Nephron (organoid): ENCODE measurements around the gene CNTNAP2.

Experiments
- H3K27ac Mint-ChIP-seq, 3 experiments: 2 replicates each; pipeline ENCODE4 v1.8.0; 2020; ENCODE audit warnings: mixed read lengths in 3 of 3, mild to moderate bottlenecking in 2 of 3, moderate library complexity in 1 of 3
- H3K27me3 Mint-ChIP-seq: 2 replicates; pipeline ENCODE4 v1.8.0; 2021; ENCODE audit warnings: low read depth, mild to moderate bottlenecking, moderate library complexity, mixed read lengths
- H3K36me3 Mint-ChIP-seq: 2 replicates; pipeline ENCODE4 v1.8.0; 2020; ENCODE audit warnings: low read depth, mixed read lengths
- H3K4me1 Mint-ChIP-seq: 2 replicates; pipeline ENCODE4 v1.8.0; 2020; ENCODE audit warnings: mixed read lengths
- H3K4me3 Mint-ChIP-seq, 3 experiments: 2 replicates each; pipeline ENCODE4 v1.8.0; 2020; ENCODE audit warnings: mild to moderate bottlenecking in 3 of 3, mixed read lengths in 3 of 3, moderate library complexity in 2 of 3
- H3K9me3 Mint-ChIP-seq: 2 replicates; pipeline ENCODE4 v1.8.0; 2020; ENCODE audit warnings: mixed read lengths
- TF ChIP-seq, protein P1 (sequence below), 3 experiments: fragments of 200-600 bp; sonication (generic); IDR thresholded peaks; one replicate each; pipeline ENCODE4 v1.5.0; 2021; ENCODE audit warnings: antibody characterized with exemption in 3 of 3; ENCODE audit not compliant: unreplicated experiment in 3 of 3

The CNTNAP2 gene

DNA sequence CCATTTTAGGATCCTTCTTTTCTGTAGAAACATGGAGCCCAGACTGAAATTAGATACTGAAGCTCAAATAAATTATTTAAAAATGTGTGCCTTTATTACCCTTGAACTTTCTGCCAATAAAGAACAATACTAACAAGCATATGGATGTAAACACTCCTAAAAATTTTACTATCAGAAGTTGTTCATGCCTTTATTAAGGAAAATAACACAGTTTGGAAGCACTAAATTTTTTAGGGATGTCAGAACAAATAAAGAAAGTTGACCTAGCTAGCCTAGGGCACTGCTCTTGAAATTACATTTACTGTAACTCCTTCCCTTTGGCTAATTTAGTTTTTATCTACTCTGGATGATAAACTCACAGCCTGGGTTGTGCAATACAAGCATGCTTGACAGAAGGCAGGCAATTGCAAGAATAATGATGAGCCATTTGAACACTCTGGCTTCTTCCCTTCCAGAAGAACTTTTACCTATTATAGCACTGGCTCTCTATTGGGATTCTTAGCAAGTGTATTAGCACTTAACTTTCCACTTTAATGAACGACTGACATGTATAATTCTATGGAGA, 2122.2 kb downstream of the CNTNAP2 start:
- Mint-ChIP-seq H3K36me3 (no peaks in the 10 kb centered on the region), H3K9me3 (no peaks in the 10 kb centered on the region)
- TF ChIP-seq, protein P1, sequence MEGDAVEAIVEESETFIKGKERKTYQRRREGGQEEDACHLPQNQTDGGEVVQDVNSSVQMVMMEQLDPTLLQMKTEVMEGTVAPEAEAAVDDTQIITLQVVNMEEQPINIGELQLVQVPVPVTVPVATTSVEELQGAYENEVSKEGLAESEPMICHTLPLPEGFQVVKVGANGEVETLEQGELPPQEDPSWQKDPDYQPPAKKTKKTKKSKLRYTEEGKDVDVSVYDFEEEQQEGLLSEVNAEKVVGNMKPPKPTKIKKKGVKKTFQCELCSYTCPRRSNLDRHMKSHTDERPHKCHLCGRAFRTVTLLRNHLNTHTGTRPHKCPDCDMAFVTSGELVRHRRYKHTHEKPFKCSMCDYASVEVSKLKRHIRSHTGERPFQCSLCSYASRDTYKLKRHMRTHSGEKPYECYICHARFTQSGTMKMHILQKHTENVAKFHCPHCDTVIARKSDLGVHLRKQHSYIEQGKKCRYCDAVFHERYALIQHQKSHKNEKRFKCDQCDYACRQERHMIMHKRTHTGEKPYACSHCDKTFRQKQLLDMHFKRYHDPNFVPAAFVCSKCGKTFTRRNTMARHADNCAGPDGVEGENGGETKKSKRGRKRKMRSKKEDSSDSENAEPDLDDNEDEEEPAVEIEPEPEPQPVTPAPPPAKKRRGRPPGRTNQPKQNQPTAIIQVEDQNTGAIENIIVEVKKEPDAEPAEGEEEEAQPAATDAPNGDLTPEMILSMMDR (IDR thresholded peaks at IDR 0.05; ENCODE audit: unreplicated experiment in 3 of 3), result no peak

DNA sequence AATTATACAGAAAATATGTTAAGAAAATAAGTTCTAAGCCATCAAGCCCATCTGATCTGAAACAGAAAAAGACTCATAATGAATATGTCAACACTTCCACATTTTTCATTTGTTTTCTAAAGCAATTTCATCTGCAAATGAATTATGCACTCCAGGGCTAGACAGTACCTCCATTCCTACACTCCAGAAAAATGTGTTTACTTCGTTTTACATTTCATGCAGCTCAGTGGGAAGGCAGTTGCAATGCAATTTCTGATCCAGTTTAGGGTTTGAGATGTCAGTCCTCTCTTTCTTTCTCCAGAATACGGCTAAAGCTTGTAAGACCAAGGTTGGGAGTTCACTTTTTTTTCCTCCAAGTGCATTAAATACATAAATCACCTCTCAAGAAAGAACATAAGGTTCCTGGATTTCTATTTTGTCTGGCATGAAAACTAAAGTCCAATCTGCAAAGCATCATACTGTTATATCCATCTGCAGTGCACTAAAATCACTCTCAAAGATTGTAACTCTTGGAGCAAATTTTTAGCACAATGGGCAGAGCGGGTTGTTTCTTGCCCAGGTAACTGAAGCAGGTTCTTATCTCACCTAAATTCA, 2125.2 kb downstream of the CNTNAP2 start:
- TF ChIP-seq, protein P1 (IDR thresholded peaks at IDR 0.05; ENCODE audit: unreplicated experiment in 3 of 3), result no peak
- Mint-ChIP-seq H3K36me3 (no peaks in the 10 kb centered on the region), H3K9me3 (no peaks in the 10 kb centered on the region), H3K4me1 (peaks cover 38% of the 10 kb centered on the region), H3K27me3 (no peaks in the 10 kb centered on the region), H3K27ac (peak overlapping the region; percentile 47 to 87 (median 72)), H3K4me3 (peak overlapping the region in 2 of 3 experiments; percentile 14 to 26)

More for the DNA sequence above, 2122.2 kb downstream of the CNTNAP2 start:
- peaks cover 34% of the 10 kb centered on the region for H3K4me1 Mint-ChIP-seq
- peak overlapping the region in 2 of 3 experiments; percentile 45 to 64 for H3K27ac Mint-ChIP-seq
- no peak overlapping the region for H3K4me3 Mint-ChIP-seq
- no peaks in the 10 kb centered on the region for H3K27me3 Mint-ChIP-seq

DNA sequence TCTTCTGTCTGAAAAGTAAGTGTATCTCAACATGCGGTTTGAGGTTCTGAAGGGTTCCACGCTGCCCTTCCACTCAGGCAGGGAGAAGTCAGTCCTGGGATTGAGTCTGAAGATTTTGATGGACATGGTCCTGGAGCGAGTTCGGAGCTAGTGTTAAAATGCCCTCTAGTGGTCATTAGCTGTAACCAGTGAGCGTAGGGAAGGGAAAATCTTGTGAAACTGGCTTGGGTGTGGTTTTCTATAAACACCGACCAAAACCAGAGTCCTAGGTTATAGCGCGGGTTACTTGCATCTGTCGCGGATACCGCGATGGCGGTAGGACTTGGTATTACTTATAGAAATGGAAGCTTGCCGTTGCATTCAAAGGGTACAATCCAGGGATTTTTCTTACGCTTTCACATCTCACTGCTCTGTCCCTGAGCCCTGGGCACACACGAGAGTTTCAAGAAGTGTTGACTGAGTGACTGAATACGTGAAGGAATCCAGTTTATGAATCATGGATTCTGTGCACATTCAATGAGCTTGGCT, 2125.8 kb downstream of the CNTNAP2 start:
- no peaks in the 10 kb centered on the region for H3K9me3 Mint-ChIP-seq
- TF ChIP-seq, protein P1 (IDR thresholded peaks at IDR 0.05; ENCODE audit: unreplicated experiment in 3 of 3), result peak; percentile 78 to 84 (median 82)
- peak overlapping the region in 2 of 3 experiments; percentile 14 to 26 for H3K4me3 Mint-ChIP-seq
- peak overlapping the region; percentile 47 to 87 (median 72) for H3K27ac Mint-ChIP-seq
- H3K36me3 Mint-ChIP-seq, result no peaks in the 10 kb centered on the region
- H3K27me3 Mint-ChIP-seq, result no peaks in the 10 kb centered on the region
- peaks cover 38% of the 10 kb centered on the region for H3K4me1 Mint-ChIP-seq

DNA sequence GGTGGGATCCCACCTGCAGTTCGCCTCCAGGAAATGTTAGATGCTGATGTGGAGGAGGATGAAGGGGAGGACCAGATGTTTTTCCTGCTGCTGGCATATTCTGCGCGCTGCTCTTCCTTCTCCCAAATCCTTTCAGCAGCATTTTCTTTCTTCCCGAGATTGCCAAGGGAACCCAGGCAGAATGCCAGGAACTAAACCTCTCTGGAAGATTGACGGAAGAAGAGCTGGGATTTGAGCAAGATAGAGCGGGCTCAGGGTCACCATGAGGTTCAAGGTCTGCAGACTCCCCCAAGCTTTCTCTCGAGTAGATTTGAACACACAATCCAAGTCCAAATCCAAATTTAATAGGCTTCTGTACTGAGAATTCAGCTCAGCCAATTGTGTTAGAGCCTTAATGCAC, 2128.8 kb downstream of the CNTNAP2 start:
- Mint-ChIP-seq H3K27ac (no peak overlapping the region), H3K4me3 (no peak overlapping the region), H3K27me3 (peaks cover 7% of the 10 kb centered on the region), H3K4me1 (peaks cover 36% of the 10 kb centered on the region), H3K36me3 (no peaks in the 10 kb centered on the region), H3K9me3 (peaks cover 9% of the 10 kb centered on the region)
- TF ChIP-seq, protein P1 (IDR thresholded peaks at IDR 0.05; ENCODE audit: unreplicated experiment in 3 of 3), result no peak

DNA sequence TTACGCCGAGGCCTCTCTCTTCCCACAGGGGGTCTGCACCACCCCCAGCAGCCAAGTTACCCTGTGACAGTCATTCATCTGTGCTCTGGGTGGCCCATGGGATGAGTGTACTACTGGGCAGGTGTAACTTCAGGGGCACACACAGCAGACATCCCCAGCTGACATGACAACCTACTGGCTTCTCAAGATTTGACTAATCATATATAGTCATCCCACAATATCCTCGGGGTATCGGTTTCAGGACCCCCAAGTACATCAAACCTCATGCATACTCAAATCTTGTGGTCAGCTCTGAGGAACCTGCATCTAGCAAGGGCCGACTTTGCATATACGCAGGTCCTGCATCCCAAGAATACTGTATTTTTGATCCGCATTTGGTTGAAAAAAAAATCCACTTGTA, 2137.0 kb downstream of the CNTNAP2 start:
- Mint-ChIP-seq H3K4me3 (no peak overlapping the region), H3K27ac (no peak overlapping the region), H3K9me3 (peaks cover 31% of the 10 kb centered on the region), H3K4me1 (peaks cover 5% of the 10 kb centered on the region), H3K36me3 (no peaks in the 10 kb centered on the region), H3K27me3 (peaks cover 7% of the 10 kb centered on the region)
- TF ChIP-seq, protein P1 (IDR thresholded peaks at IDR 0.05; ENCODE audit: unreplicated experiment in 3 of 3), result no peak
